Esophagus muscularis mucosa (tissue), 4 donors: ENCODE results near the gene NUCB1. TPM values are rescaled to one million over a fixed set of nuclear protein-coding genes. Genes with fewer than 3 reads are reported as not detected.

Experiments used
- DNase-seq: peaks from one replicate; pipeline ENCODE4 v3.0.0-alpha.2; 2017; ENCODE audit errors: extremely low spot score
- H3K27ac ChIP-seq, 4 donors: fragments of 200-600 bp; sonication (generic); replicated peaks in 1 of 4; 1 replicate in 3 of 4; 2 replicates in 1 of 4; pipeline ENCODE4 v1.5.1; 2016 to 2019; ENCODE audit warnings: mild to moderate bottlenecking in 1 of 4
- H3K27me3 ChIP-seq, 4 donors: fragments of 200-600 bp; sonication (generic); one replicate each; pipeline versions ENCODE4 v1.5.1 to v1.6.0; 2016 to 2019
- H3K36me3 ChIP-seq, 4 donors: fragments of 200-600 bp; sonication (generic); one replicate each; pipeline ENCODE4 v1.5.1; 2016 to 2019
- H3K4me1 ChIP-seq, 4 donors: fragments of 200-600 bp; sonication (generic); one replicate each; pipeline ENCODE4 v1.5.1; 2016 to 2019
- H3K4me3 ChIP-seq, 4 donors: fragments of 200-600 bp; sonication (generic); 1 replicate in 2 of 4; 2 replicates in 2 of 4; pipeline ENCODE4 v1.5.1; 2016 to 2019; ENCODE audit warnings: mild to moderate bottlenecking in 4 of 4, moderate library complexity in 1 of 4
- H3K9me3 ChIP-seq, 4 donors: fragments of 200-600 bp; sonication (generic); 1 replicate in 3 of 4; 2 replicates in 1 of 4; pipeline ENCODE4 v1.5.1; 2016 to 2019
- EP300 ChIP-seq: sonication (generic); formaldehyde crosslinking; IDR thresholded peaks from one replicate; pipeline ENCODE4 v1.6.1; 2017; ENCODE audit warnings: antibody characterized with exemption
- POLR2A ChIP-seq: fragments of 450-650 bp; IDR thresholded peaks from one replicate; pipeline ENCODE4 v1.6.1; 2017; ENCODE audit warnings: antibody characterized with exemption, moderate library complexity, mild to moderate bottlenecking, low read depth
- POLR2AphosphoS5 ChIP-seq, 2 donors: sonication (generic); formaldehyde crosslinking; IDR thresholded peaks; one replicate each; pipeline ENCODE4 v1.6.1; 2017; ENCODE audit warnings: antibody characterized with exemption in 2 of 2
- WGBS: methylation state at CpG from one replicate; pipeline ENCODE4 v1.1.5; 2018; 5-methylcytosine and 5-hydroxymethylcytosine counted together
- intact Hi-C: fragments of 100-400 bp; cut with DNase I; formaldehyde crosslinking; loops from one replicate; pipeline ENCODE4 v1.15.1; 2023
- small RNA-seq, 3 donors: library from RNA; depleted of rRNA; stranded (forward); fragments of <200 nt; gene quantifications; one replicate each; pipeline ENCODE3, GENCODE V24; 2016
- total RNA-seq, 4 donors: library from RNA; depleted of rRNA; stranded (reverse); fragments of >200 nt; gene quantifications; one replicate each; pipeline versions ENCODE4 v1.1.0 to v1.2.1, GENCODE V29; 2016
- TF ChIP-seq, protein P1 (sequence below), 3 experiments: fragments of 200-600 bp in 2 of 3; fragments of 450-650 bp in 1 of 3; sonication (generic) in 2 of 3; IDR thresholded peaks; one replicate each; pipeline ENCODE4 v1.5.1; 2017 to 2019; ENCODE audit warnings: antibody characterized with exemption in 3 of 3, mild to moderate bottlenecking in 2 of 3, moderate library complexity in 1 of 3

The NUCB1 gene
- total RNA-seq, 4 donors from 2014 or later: 179 to 356 (median 284) TPM

DNA sequence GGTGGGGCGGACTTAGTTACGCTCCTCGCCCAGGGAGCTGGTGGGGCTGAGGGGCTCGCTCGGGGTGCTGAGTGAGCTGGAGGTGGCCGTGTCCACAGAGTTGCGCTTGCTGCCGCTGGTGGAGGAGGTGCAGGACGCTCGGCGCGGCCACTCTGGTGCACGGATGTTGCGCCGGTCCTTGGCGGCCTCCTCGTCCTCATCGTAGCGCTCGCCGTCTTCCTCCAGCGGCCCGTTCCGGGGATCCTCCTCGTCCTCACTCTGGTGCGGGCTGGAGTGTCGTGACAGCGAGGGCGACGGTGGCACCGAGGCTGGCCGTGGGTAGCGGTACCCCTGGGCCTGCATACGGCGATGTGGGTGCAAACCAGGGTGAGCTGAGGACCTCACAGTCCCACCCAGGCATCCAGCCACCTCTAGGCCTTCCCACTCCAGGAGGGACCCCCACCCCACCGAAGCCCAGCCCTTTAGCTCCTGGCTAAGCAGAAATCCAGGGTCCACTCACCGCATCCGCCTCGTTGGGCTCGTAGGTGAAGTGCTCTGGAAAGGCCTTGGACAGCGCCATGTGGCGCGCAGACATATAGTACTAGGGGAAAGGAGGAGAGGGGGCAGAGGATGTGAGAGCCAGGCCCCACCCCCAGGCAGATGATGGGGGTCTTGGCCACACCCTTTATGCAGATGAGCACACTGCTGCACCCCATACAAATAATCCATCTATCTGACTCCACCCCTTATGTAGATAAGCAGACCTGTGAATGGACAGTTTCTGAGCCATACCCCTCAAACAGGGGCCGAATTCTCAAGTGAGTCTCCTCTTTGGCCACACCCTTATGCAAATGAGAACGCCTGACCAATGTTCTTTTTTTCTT, 69.4 kb downstream of the NUCB1 start:
- TF ChIP-seq POLR2AphosphoS5 (IDR thresholded peaks at IDR 0.05) (no peak), EP300 (no peak), POLR2A (no peak)
- TF ChIP-seq, protein P1, sequence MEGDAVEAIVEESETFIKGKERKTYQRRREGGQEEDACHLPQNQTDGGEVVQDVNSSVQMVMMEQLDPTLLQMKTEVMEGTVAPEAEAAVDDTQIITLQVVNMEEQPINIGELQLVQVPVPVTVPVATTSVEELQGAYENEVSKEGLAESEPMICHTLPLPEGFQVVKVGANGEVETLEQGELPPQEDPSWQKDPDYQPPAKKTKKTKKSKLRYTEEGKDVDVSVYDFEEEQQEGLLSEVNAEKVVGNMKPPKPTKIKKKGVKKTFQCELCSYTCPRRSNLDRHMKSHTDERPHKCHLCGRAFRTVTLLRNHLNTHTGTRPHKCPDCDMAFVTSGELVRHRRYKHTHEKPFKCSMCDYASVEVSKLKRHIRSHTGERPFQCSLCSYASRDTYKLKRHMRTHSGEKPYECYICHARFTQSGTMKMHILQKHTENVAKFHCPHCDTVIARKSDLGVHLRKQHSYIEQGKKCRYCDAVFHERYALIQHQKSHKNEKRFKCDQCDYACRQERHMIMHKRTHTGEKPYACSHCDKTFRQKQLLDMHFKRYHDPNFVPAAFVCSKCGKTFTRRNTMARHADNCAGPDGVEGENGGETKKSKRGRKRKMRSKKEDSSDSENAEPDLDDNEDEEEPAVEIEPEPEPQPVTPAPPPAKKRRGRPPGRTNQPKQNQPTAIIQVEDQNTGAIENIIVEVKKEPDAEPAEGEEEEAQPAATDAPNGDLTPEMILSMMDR (IDR thresholded peaks at IDR 0.05): no peak
- intact Hi-C loops: loop anchor here (5.0 kb wide), 2 partner anchors 97 to 182 kb away; partner anchors contain the start of gene PPP1R15A
- Histone ChIP-seq H3K4me1 (peaks cover 35 to 45% (median 42%) of the 10 kb centered on the region in 4 donors), H3K27me3 (no peaks in the 10 kb centered on the region), H3K36me3 (peaks cover 31 to 88% (median 77%) of the 10 kb centered on the region in 4 donors), H3K27ac (peak overlapping the region in 2 of 4 donors; percentile 93), H3K4me3 (no peak overlapping the region), H3K9me3 (no peaks in the 10 kb centered on the region)
- 94% methylated on average over 39 of the region's 45 CpGs for WGBS
- no peak for DNase-seq

DNA sequence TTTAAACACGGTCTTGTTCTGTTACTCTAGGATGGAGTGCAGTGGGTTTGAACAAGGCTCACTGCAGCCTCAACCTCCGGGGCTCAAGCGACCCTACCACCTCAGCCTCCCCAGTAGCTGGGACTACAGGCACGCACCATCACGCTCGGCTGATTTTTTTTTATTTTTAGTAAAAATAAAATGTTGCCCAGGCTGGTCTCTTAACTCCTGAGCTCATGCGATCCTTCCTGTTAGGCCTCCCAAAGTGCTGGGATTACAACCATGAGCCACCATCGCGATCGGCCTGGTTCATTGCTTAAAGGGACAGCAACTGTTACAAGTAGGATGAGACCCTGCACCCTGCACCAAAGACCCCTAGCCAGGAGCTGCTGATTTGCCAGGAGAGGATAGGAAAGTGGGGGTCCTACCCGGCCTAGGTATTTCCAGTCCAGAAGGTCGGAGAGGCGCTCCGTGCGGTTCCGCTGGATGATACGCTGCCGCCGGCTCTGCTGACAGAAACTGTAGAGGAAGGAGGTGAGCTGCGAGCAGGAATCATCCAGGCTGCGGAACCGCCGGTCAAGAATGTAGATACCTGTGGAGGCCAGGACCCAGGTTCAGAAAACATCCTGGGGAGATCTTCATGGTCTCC, 70.1 kb downstream of the NUCB1 start:
- Histone ChIP-seq H3K36me3 (peaks cover 31 to 96% (median 82%) of the 10 kb centered on the region in 4 donors), H3K4me3 (no peak overlapping the region), H3K9me3 (no peaks in the 10 kb centered on the region), H3K27me3 (no peaks in the 10 kb centered on the region), H3K27ac (peak overlapping the region in 3 of 4 donors; percentile 32 to 61 (median 51)), H3K4me1 (peaks cover 32 to 41% (median 38%) of the 10 kb centered on the region in 4 donors)
- WGBS: 85% methylated on average over 23 of the region's 23 CpGs
- no peak for TF ChIP-seq POLR2AphosphoS5 (IDR thresholded peaks at IDR 0.05)
- TF ChIP-seq POLR2A: no peak
- TF ChIP-seq, protein P1 (IDR thresholded peaks at IDR 0.05): no peak
- TF ChIP-seq EP300: no peak
- intact Hi-C loops: loop anchor here (5.0 kb wide), 1 partner anchor 183 kb away; no protein-coding TSS in a partner anchor
- DNase-seq: no peak

DNA sequence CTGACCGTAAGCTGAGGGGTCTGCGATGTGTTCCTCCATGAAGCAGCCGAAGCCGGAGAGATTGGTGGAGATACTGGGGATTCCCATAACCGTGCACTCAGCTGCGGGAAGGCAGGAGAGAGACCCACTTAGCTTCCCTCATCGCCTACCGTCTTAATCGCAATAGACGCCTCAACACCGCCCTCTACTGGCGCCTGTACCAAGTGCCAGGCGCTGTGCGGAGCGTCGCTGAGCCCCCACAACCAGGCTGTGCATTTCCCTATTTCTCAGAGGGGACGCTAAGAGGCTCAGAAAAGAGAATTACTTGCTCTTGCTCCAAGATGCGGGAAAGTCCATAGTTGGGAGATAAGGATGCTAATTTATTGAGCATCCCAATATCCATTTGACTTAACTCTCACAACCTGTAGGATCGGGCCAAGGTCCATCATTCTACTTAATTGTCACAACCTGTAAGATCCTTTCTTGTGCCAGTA, 70.8 kb downstream of the NUCB1 start:
- H3K27ac ChIP-seq: peak overlapping the region in 3 of 4 donors; percentile 32 to 61 (median 51)
- H3K4me3 ChIP-seq: no peak overlapping the region
- 21% methylated on average over 19 of the region's 19 CpGs for WGBS
- H3K4me1 ChIP-seq: peaks cover 32 to 41% (median 37%) of the 10 kb centered on the region in 4 donors
- H3K36me3 ChIP-seq: peaks cover 31 to 95% (median 82%) of the 10 kb centered on the region in 4 donors
- H3K27me3 ChIP-seq: no peaks in the 10 kb centered on the region
- intact Hi-C loops: loop anchor here (5.0 kb wide), 1 partner anchor 184 kb away; no protein-coding TSS in a partner anchor
- TF ChIP-seq EP300 (no peak), POLR2AphosphoS5 (IDR thresholded peaks at IDR 0.05) (peak; percentile 59 to 64)
- TF ChIP-seq, protein P1 (IDR thresholded peaks at IDR 0.05): peak; percentile 85 to 99 (median 95)
- no peak for DNase-seq
- H3K9me3 ChIP-seq: no peaks in the 10 kb centered on the region

Small RNA genes lying within 50 kb of the gene (small RNA-seq; reads per million reads assigned to genes)
- 0 reads per million in 3 donors for gene AC026803.1

Other genes starting within 250 kb of the NUCB1 start
- gene NTN5, start 227.3 kb upstream of the NUCB1 start, total RNA-seq: under 1 TPM in 3 of 4 donors, not detected in 1; under 0.01 to 0.34 (median 0.17) TPM
- gene FUT2, start 204.3 kb upstream of the NUCB1 start, total RNA-seq: not detected
- 1 to 10 TPM in 3 of 4 donors, under 1 TPM in 1; 0.99 to 2.9 (median 1.8) TPM for gene MAMSTR, start 180.6 kb upstream of the NUCB1 start, total RNA-seq
- 10 to 100 TPM; 15.0 to 27.7 (median 22.8) TPM for gene RASIP1, start 159.7 kb upstream of the NUCB1 start, total RNA-seq
- gene IZUMO1, start 153.4 kb upstream of the NUCB1 start, total RNA-seq: not detected
- 1 to 10 TPM in 3 of 4 donors, under 1 TPM in 1; 0.83 to 2.5 (median 2.1) TPM for gene FUT1, start 147.7 kb upstream of the NUCB1 start, total RNA-seq
- gene FGF21, start 144.8 kb upstream of the NUCB1 start, total RNA-seq: not detected
- 10 to 100 TPM; 59.0 to 93.3 (median 63.9) TPM for gene BCAT2, start 89.3 kb upstream of the NUCB1 start, total RNA-seq
- gene HSD17B14, start 63.8 kb upstream of the NUCB1 start, total RNA-seq: 1 to 10 TPM; 7.1 to 8.9 (median 7.8) TPM
- 10 to 100 TPM; 11.4 to 27.4 (median 18.9) TPM for gene PLEKHA4, start 31.7 kb upstream of the NUCB1 start, total RNA-seq
- gene PPP1R15A, start 27.9 kb upstream of the NUCB1 start, total RNA-seq: 10 to 100 TPM; 40.3 to 98.7 (median 64.4) TPM
- gene TULP2, start 1.6 kb upstream of the NUCB1 start, total RNA-seq: 1 to 10 TPM in 1 of 4 donors, under 1 TPM in 3; 0.75 to 1.3 (median 0.83) TPM
- gene DHDH, start 33.4 kb downstream of the NUCB1 start, total RNA-seq: under 1 TPM in 1 of 4 donors, not detected in 3; 0.57 TPM
- gene BAX, start 54.6 kb downstream of the NUCB1 start, total RNA-seq: 10 to 100 TPM; 39.0 to 50.4 (median 42.3) TPM
- gene FTL, start 65.0 kb downstream of the NUCB1 start, total RNA-seq: 1,000 to 10,000 TPM; 3,246 to 4,339 (median 3,896) TPM
- gene GYS1, start 93.0 kb downstream of the NUCB1 start, total RNA-seq: 10 to 100 TPM; 33.3 to 39.3 (median 37.3) TPM
- gene RUVBL2, start 93.6 kb downstream of the NUCB1 start, total RNA-seq: 100 to 1,000 TPM in 2 of 4 donors, 10 to 100 TPM in 2; 72.7 to 113 (median 97.6) TPM
- not detected for gene LHB, start 116.8 kb downstream of the NUCB1 start, total RNA-seq
- gene CGB3, start 124.0 kb downstream of the NUCB1 start, total RNA-seq: not detected
- not detected for gene CGB2, start 131.6 kb downstream of the NUCB1 start, total RNA-seq
- not detected for gene CGB1, start 136.6 kb downstream of the NUCB1 start, total RNA-seq
- not detected for gene CGB5, start 143.5 kb downstream of the NUCB1 start, total RNA-seq
- not detected for gene CGB8, start 148.8 kb downstream of the NUCB1 start, total RNA-seq
- not detected for gene CGB7, start 157.4 kb downstream of the NUCB1 start, total RNA-seq
- gene NTF4, start 164.5 kb downstream of the NUCB1 start, total RNA-seq: not detected
- gene KCNA7, start 172.4 kb downstream of the NUCB1 start, total RNA-seq: not detected
- 100 to 1,000 TPM; 101 to 209 (median 145) TPM for gene SNRNP70, start 185.1 kb downstream of the NUCB1 start, total RNA-seq
- gene LIN7B, start 214.1 kb downstream of the NUCB1 start, total RNA-seq: 10 to 100 TPM in 3 of 4 donors, 1 to 10 TPM in 1; 7.5 to 21.4 (median 15.5) TPM
- gene C19orf73, start 218.8 kb downstream of the NUCB1 start, total RNA-seq: 1 to 10 TPM in 3 of 4 donors, under 1 TPM in 1; 0.83 to 3.3 (median 1.9) TPM
- 1 to 10 TPM; 3.3 to 8.4 (median 5.3) TPM for gene PPFIA3, start 219.2 kb downstream of the NUCB1 start, total RNA-seq